ENCODE results near the gene MTHFS. TPM values are rescaled to one million over a fixed set of nuclear protein-coding genes. Genes with fewer than 3 reads are reported as not detected.
A peak's percentile ranks its signal among the peaks of the same experiment; 100 is the strongest.

MTHFS gene
- total RNA-seq, 1 donor from 2014 or later = 34.7 TPM

GRCh38 chr15:79816571-79816970 lies 80.2 kb downstream of the MTHFS start:
- no peak for DNase-seq (ENCODE audit: low read depth)

GRCh38 chr15:79815468-79815867 lies 81.3 kb downstream of the MTHFS start:
- DNase-seq (ENCODE audit: low read depth) = no peak

DNA sequence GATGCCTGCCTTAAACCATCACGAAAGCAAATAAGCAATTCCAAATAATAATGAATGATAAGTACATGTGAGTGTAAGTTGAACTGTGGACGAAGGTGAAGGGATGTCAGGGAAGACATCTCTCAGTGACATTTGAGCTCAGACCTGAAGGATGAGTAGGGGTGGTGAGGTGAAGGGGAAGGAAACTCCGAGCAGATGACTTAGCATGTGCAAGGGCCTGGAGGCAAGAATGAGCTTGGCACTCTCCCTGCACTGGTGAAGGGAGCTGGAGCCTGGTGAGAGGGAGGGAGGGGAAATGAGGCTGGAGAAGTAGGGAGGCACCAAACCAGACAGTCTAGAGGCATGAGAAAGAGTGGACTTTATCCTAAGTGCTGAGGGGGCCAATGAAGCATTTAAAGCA lies 84.3 kb downstream of the MTHFS start:
- DNase-seq (ENCODE audit: low read depth) = no peak

GRCh38 chr15:79811406-79812405 lies 85.1 kb downstream of the MTHFS start:
- DNase-seq (ENCODE audit: low read depth) = peak; percentile 64

DNA sequence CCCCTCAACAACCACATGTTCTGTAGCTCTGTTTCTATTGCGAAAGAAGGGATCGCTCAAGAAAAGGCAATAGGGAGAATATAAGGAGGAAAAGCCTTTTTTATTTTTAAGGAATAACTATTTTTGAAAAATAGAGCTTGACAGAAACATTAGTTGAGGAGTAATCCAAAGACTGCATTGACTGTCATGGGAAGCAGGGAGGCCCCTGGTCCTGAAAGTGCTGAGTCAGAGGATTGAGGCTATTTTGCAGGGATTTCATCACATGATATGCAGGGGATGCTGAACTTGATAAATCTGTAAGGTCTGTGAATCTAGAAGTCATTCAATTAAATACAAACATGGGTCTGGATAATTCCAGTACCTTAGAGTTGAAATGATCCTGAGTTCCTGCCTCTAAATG lies 92.0 kb downstream of the MTHFS start:
- no peak for DNase-seq (ENCODE audit: low read depth)

DNA sequence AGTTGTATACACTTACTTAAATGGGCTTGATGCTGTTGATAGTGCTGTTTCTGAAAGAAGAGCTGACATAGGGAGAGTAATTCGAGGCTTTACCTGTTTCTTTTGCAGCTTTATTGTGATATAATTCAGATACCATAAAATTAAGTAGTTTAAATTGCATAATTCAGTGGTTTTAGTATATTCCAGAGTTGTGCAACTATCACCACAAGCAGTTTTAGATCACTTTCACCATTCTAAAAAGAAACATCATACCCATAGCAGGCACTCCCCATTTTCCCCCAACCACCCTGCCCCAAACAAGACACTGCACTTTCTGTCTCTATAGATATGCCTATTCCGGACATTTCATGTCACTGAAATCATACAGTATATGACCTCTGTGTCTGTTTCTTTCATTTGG lies 98.5 kb downstream of the MTHFS start:
- DNase-seq (ENCODE audit: low read depth) = no peak

Other genes with a start within 250 kb of the MTHFS start
- gene BCL2A1, start 74.2 kb upstream of the MTHFS start, total RNA-seq = 9.9 TPM in 1 of 2 replicates, not detected in the other
- 203 and 290 TPM in 2 replicates for gene ZFAND6, start 162.7 kb upstream of the MTHFS start, total RNA-seq

Data from renal cortical epithelial cell (primary cell).